Endometrial microvascular endothelial cells (primary cell): ENCODE data around the gene GTF3C5. TPM values are rescaled to one million over a fixed set of nuclear protein-coding genes. Genes with fewer than 3 reads are reported as not detected.
"Not testable (repeated sequence)": the region's sequence is repeated elsewhere in the genome, so short reads cannot be mapped to it uniquely, and the experiment has no call there.

Source experiments
- in situ Hi-C: cut with HindIII; loops from 2 replicates; pipeline ENCODE4 v1.10.0; 2017; ENCODE audit warnings: low sequenced_read_pairs, low pct_unique_long_range_greater_than_20kb; ENCODE audit errors: inconsistent ontology term
- total RNA-seq: library from RNA; depleted of rRNA; stranded (reverse); fragments of >200 nt; gene quantifications from one replicate; pipeline ENCODE4 v1.2.3, GENCODE V29; 2015; ENCODE audit errors: inconsistent ontology term

Gene GTF3C5
- total RNA-seq, 1 donor from 2014 or later = 58.4 TPM

GRCh38 chr9:133080161-133080560, 49.4 kb downstream of the GTF3C5 start:
- in situ Hi-C loops = no loop called here

DNA sequence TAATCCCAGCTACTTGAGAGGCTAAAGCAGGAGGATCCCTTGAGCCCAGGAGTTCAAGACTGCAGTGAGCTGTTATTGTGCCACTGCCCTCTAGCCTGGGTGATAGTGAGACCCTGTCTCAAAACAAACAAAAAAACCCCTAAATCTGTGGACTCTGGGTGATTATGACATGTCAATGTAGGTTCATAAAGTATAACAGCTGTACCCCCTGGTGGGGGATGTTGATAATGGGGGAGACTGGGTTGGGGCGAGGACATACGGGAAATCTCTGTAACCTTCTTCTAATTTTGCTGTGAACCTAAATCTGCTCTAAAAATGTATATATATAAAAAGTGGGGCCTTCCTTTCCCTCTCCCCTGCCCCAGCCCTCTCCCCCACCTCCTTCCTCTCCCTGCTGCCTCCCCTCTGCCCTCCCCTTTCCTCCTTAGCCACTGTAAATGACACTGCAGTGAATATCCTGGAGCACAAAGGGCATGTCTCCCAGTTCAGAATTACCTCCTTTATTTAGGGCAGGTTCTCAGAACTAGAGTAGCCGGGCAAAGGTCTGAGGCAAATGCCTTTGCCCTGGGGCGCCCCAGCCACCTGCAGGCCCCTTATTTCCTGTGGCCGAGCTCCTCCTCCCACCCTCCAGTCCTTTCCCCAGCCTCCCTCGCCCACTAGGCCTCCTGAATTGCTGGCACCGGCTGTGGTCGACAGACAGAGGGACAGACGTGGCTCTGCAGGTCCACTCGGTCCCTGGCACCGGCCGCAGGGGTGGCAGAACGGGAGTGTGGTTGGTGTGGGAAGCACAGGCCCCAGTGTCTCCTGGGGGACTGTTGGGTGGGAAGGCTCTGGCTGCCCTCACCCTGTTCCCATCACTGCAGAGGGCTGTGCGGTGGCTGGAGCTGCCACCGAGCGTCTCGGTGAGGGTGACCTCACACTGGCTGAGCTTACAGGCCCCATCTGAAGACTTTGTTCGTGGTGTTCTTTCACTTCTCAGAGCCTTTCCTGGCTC, 50.3 kb downstream of the GTF3C5 start:
- in situ Hi-C loops = not testable (repeated sequence)

DNA sequence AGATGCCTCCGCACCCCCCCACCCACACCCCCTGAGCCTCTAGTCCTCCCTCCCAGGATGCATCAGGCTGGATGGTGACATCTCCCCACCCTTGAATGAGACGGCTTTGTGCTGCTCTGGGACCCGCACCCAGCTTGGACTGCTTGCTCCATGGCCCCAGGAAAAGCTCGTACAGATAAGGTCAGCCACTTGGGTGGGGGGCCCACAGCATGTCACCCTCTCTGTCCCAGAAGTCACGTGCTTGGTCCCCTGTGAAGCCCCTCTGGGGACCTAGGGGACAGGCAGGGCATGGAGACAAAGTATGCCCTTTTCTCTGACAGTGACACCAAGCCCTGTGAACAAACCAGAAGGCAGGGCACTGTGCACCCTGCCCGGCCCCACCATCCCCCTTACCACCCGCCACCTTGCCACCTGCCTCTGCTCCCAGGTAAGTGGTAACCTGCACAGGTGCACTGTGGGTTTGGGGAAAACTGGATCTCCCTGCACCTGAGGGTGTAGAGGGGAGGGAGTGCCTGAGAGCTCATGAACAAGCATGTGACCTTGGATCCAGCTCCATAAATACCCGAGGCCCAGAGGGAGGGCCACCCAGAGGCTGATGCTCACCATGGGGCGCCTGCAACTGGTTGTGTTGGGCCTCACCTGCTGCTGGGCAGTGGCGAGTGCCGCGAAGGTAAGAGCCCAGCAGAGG, 51.3 kb downstream of the GTF3C5 start:
- in situ Hi-C loops = not testable (repeated sequence)

- in situ Hi-C loops = not testable (repeated sequence)
These were observed 52.9 kb downstream of the GTF3C5 start for GRCh38 chr9:133083688-133084087.

GRCh38 chr9:133086212-133086860, 55.5 kb downstream of the GTF3C5 start:
- in situ Hi-C loops = not testable (repeated sequence)

GRCh38 chr9:133086894-133087293, 56.1 kb downstream of the GTF3C5 start:
- in situ Hi-C loops = no loop called here

- in situ Hi-C loops = no loop called here
These were observed 56.8 kb downstream of the GTF3C5 start for GRCh38 chr9:133087429-133088145.

DNA sequence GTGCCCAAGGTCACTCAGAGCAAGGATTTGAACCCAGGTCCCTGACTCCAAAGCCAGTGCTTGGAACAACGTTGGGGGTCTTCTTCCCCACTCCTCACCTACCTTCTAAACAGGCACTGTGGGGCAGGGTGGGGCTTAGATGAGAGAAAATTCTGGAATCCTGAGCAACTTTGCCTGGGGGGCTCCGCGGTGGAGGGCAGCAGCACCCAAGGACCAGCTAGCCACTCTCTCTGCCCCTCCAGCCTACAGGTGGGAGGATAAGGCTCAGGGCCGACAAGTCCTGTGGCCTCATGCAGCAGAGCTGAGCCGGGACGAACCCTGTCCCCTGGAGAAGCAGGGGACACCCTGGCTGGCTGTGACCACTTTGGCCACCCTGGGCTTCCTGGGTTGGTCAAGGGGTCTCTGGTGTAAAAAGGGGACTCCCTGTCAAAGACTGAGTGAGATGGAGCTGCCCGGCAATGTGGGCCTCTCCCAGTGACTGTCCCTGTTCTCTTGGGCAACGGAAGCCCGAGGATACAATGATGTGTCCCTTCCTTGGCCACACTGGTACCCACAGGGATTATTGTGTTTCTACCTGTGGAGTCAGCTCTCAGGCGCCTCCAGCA, 57.5 kb downstream of the GTF3C5 start:
- in situ Hi-C loops = no loop called here

DNA sequence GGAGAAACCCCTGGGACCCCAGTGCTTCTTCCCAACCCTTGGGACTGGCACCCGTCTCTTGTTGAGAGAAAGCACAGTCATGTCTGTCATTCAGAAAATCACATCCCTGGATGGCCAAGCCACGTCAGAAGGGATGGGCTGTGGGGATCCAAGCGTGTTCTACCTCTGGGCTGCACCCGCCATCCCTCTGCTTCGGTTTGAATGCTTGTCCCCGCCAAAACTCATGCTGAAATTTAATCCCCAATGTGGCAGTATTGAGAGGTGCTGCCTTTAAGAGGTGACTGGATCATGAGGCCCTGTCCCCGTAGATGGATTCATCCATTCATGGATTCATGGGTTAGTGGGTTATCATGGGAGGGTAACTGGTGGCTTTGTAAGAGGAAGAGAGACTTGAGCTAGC, 58.0 kb downstream of the GTF3C5 start:
- in situ Hi-C loops = no loop called here

DNA sequence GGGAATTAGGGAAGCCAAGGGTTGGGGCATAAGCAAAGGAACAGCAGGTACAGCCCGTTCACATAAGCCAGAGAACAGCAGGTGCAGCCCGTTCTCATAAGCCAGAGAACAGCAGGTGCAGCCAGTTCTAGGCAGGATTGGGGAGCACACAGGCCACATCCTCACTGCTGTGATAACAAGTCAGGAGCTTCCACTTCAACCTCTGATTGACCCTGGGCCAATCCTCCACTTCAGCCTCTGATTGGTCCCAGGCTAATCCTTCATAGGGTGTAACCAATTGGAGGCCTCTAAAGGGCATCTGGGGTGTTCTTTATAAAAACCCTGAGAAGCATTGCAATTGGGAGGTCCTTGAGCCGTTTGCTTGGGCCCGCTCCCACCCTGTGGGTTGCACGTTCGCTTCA, 58.5 kb downstream of the GTF3C5 start:
- in situ Hi-C loops = no loop called here

GRCh38 chr9:133090187-133090586, 59.4 kb downstream of the GTF3C5 start:
- in situ Hi-C loops = no loop called here

- in situ Hi-C loops = no loop called here
These were observed 60.1 kb downstream of the GTF3C5 start for GRCh38 chr9:133090752-133091385.

DNA sequence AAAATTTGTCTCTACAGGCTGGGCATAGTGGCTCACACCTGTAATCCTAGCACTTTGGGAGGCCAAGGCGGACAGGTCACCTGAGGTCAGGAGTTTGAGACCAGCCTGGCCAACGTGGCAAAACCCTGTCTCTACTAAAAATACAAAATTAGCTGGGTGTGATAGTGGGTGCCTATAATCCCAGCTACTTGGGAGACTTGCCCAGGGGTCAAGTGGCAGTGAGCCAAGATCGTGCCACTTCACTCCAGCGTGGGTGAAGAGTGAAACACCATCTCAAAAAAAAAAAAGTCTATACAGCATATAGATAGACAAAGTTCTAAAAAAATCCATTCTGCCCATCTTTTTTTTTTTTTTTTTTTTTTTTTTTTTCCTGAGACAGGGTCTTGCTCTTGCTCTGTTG, 63.6 kb downstream of the GTF3C5 start:
- in situ Hi-C loops = not testable (repeated sequence)

- in situ Hi-C loops = no loop called here
These were observed 64.1 kb downstream of the GTF3C5 start for GRCh38 chr9:133094842-133095393.

GRCh38 chr9:133098104-133098754, 67.4 kb downstream of the GTF3C5 start:
- in situ Hi-C loops = no loop called here

GRCh38 chr9:133098871-133099270, 68.1 kb downstream of the GTF3C5 start:
- in situ Hi-C loops = no loop called here

GRCh38 chr9:133099726-133100505, 69.1 kb downstream of the GTF3C5 start:
- in situ Hi-C loops = no loop called here
